ENCODE measurements around the gene CNNM4. TPM values are rescaled to one million over a fixed set of nuclear protein-coding genes. Genes with fewer than 3 reads are reported as not detected.
"Not testable (repeated sequence)": the region's sequence is repeated elsewhere in the genome, so short reads cannot be mapped to it uniquely, and the experiment has no call there.

The CNNM4 gene
- total RNA-seq, 1 donor from 2014 or later, result 14.4 TPM

DNA sequence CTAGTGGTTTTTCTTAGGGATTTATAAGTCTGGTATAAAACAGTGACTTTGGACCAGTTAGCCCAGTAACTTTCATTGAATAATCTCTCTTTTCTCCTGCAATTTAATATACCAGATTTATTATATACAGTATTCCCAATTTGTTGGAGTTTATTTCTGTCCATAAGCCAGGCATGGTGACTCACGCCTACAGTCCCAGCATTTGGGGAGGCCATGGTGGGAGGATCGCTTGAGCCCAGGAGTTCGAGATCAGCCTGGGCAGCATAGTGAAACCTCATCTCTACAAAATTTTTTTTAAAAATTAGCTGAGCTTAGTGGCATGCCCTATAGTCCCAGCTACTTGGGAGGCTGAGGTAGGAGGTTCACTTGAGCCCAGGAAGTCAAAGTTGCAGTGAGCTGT lies 26.7 kb downstream of the CNNM4 start:
- no peak overlapping the region for H3K27ac Mint-ChIP-seq (ENCODE audit: unreplicated experiment)
- TF ChIP-seq, protein P1, sequence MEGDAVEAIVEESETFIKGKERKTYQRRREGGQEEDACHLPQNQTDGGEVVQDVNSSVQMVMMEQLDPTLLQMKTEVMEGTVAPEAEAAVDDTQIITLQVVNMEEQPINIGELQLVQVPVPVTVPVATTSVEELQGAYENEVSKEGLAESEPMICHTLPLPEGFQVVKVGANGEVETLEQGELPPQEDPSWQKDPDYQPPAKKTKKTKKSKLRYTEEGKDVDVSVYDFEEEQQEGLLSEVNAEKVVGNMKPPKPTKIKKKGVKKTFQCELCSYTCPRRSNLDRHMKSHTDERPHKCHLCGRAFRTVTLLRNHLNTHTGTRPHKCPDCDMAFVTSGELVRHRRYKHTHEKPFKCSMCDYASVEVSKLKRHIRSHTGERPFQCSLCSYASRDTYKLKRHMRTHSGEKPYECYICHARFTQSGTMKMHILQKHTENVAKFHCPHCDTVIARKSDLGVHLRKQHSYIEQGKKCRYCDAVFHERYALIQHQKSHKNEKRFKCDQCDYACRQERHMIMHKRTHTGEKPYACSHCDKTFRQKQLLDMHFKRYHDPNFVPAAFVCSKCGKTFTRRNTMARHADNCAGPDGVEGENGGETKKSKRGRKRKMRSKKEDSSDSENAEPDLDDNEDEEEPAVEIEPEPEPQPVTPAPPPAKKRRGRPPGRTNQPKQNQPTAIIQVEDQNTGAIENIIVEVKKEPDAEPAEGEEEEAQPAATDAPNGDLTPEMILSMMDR (conservative IDR thresholded peaks at IDR 0.05), result no peak
- peaks cover 13% of the 10 kb centered on the region for H3K4me1 Mint-ChIP-seq
- no peaks in the 10 kb centered on the region for H3K36me3 Mint-ChIP-seq (ENCODE audit: low read depth)
- no peak overlapping the region for H3K4me3 Mint-ChIP-seq
- DNase-seq (ENCODE audit: low read depth, low spot score), result no peak
- no peaks in the 10 kb centered on the region for H3K9me3 Mint-ChIP-seq
- no peaks in the 10 kb centered on the region for H3K27me3 Mint-ChIP-seq (ENCODE audit: low read depth)

DNA sequence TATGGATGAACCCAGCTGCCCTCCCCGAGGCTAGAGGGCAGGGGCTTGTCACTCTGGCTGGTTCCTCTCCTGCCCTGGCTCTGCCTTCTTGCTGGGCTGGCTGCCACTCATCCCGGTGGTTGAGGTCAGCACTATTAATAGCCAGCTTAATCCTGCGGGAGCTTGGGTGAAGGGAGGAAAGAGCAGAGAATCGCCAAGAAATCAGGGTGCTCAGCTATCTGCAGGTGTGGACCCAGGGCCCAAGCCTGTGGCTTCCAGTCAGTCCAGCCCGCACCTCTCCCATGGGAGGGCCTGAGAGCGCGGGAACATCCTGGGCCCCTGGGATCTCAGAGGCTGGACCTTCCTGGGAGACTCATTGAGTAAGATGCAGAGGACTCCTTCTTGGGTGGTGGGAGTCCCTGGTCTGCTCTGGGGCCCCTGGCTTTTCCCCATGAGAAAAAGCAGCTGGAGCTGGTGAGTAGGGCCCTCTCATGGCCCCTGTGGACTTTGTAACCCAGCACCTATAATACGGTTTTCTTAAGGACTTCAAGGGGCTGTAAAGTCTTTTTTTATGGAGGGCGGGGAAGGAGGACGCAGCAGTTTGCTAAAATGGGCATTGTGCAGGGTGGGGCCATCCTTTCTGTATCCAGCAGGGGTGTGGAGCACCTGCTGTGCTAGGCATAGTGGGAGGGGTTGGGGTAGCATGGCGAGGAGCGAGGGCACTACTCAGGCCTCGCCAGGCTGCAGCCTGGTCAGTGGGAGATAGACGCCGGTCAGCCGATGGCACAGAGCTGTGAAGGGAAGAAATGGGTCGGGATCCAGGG lies 27.9 kb downstream of the CNNM4 start:
- no peaks in the 10 kb centered on the region for H3K36me3 Mint-ChIP-seq (ENCODE audit: low read depth)
- TF ChIP-seq, protein P1 (conservative IDR thresholded peaks at IDR 0.05), result no peak
- H3K27ac Mint-ChIP-seq (ENCODE audit: unreplicated experiment), result peak overlapping the region; percentile 5
- no peaks in the 10 kb centered on the region for H3K27me3 Mint-ChIP-seq (ENCODE audit: low read depth)
- no peak for DNase-seq (ENCODE audit: low read depth, low spot score)
- no peak overlapping the region for H3K4me3 Mint-ChIP-seq
- H3K9me3 Mint-ChIP-seq, result no peaks in the 10 kb centered on the region
- peaks cover 23% of the 10 kb centered on the region for H3K4me1 Mint-ChIP-seq

DNA sequence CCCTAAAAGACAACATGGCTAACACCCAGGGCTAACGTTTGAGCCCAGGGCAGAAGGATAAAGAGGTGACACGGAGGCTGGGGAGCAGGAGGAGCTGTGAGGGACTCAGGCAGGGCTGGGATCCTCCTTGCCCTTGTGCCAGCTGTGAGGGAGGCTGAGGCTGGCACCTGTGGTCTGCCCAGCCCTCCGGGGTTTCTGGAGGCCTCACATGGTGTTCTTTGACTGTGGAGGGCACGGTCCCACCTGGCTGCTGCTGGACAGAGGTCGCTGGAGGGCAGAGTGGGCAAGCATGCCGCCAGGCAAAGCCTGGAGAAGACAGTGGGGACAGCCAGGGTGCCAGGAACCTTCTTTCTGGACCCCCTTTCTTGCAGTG lies 28.5 kb downstream of the CNNM4 start:
- no peak for DNase-seq (ENCODE audit: low read depth, low spot score)
- Mint-ChIP-seq H3K27ac (ENCODE audit: unreplicated experiment) (peak overlapping the region; percentile 5), H3K27me3 (ENCODE audit: low read depth) (no peaks in the 10 kb centered on the region), H3K4me3 (no peak overlapping the region), H3K4me1 (peaks cover 29% of the 10 kb centered on the region), H3K9me3 (no peaks in the 10 kb centered on the region), H3K36me3 (ENCODE audit: low read depth) (no peaks in the 10 kb centered on the region)
- TF ChIP-seq, protein P1 (conservative IDR thresholded peaks at IDR 0.05), result no peak

DNA sequence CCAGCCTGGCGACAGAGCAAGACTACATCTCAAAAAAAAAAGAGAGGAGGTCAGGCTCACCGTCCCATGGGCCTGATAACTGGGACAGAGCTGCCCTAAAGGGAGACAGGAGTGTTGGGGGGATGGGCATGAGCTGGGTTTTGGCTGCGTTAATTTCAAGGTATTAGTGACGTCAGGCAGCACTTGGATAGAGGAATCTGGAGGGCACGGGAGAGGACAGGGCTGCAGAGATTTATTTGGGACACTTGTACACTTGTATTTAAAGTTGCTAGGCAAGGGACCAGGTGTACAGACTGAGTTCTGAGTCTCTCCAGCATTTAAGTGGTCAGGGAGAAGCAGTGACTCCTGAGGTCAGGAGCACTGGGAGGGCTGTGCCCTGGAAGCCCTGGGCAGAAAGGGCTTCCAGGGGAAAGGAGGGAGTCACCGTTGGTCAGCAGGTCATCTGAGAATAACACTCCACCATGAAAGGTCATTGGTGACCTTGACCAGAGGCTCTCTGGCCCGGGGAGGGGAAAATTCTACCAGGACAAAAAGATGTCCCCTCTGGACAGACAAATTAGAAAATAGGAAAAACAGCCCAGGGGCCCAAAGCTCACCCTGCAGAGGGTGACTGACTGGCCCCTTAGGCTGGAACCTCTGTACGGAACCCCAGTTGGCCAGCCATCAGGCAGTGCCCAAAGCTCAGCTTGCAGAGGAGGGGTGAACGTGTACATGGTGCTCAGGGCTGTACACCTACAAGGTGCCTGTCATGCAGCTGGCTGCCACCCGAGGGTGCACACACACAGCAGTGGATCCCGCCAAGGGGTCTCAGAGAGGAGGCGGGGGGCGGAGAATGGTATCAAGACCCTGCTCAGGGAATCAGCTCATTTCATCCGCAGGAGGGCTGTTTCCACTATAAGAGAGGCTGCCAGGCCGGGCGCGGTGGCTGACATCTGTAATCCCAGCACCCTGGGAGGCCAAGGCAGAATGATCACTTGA lies 32.4 kb downstream of the CNNM4 start:
- TF ChIP-seq, protein P1 (conservative IDR thresholded peaks at IDR 0.05), result no peak
- Mint-ChIP-seq H3K27me3 (ENCODE audit: low read depth) (no peaks in the 10 kb centered on the region), H3K4me3 (no peak overlapping the region), H3K9me3 (no peaks in the 10 kb centered on the region), H3K36me3 (ENCODE audit: low read depth) (no peaks in the 10 kb centered on the region), H3K27ac (ENCODE audit: unreplicated experiment) (peak overlapping the region; percentile 67), H3K4me1 (peaks cover 29% of the 10 kb centered on the region)
- no peak for DNase-seq (ENCODE audit: low read depth, low spot score)

DNA sequence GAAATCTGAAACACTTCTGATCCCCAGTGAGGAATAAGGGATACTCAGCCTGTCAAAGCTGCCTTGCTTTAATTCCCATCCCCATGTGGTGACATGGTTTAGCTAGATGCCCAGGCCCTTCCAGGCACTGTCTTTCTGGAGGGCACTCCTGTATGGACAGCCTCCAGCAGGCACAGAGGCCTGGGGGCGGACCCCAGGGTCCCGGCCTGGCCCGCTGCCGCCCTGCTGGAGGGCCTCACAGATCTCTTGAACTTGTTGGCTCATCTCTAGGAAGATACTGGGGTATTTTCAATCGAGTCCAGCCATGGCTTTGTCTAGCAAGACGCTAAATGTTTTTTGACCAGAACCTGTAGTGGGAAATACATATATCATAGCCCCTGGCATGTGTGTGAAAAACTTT lies 34.4 kb downstream of the CNNM4 start:
- no peaks in the 10 kb centered on the region for H3K36me3 Mint-ChIP-seq (ENCODE audit: low read depth)
- no peak for DNase-seq (ENCODE audit: low read depth, low spot score)
- H3K9me3 Mint-ChIP-seq, result no peaks in the 10 kb centered on the region
- TF ChIP-seq, protein P1 (conservative IDR thresholded peaks at IDR 0.05), result no peak
- H3K27me3 Mint-ChIP-seq (ENCODE audit: low read depth), result no peaks in the 10 kb centered on the region
- H3K27ac Mint-ChIP-seq (ENCODE audit: unreplicated experiment), result no peak overlapping the region
- no peak overlapping the region for H3K4me3 Mint-ChIP-seq
- peaks cover 23% of the 10 kb centered on the region for H3K4me1 Mint-ChIP-seq

DNA sequence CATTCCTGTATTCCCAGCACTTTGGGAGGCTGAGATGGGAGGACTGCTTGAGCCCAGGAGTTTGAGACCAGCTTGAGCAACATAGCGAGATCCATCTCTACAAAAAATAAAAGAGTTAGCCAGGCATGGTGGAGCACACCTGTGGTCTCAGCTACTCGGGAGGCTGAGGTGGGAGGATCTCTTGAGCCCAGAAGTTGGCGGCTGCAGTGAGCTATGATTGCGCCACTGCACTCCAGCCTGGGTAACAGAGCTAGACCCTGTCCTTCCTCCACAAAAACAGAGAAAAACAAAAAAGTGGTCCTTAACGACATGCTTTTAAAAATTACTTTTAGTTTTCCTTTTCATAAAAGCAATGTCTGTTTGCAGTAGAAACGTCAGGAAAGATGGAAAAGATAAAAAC lies 35.8 kb downstream of the CNNM4 start:
- H3K4me3 Mint-ChIP-seq; H3K36me3 Mint-ChIP-seq (ENCODE audit: low read depth); H3K27ac Mint-ChIP-seq (ENCODE audit: unreplicated experiment); H3K27me3 Mint-ChIP-seq (ENCODE audit: low read depth); DNase-seq (ENCODE audit: low read depth, low spot score); H3K9me3 Mint-ChIP-seq: not testable (repeated sequence)
- H3K4me1 Mint-ChIP-seq, result peaks cover 23% of the 10 kb centered on the region

Data from neural crest cell (in vitro differentiated cells).